Muscle of leg (tissue), 11 donors: ENCODE measurements around the gene CEP162. TPM values are rescaled to one million over a fixed set of nuclear protein-coding genes. Genes with fewer than 3 reads are reported as not detected.
"Not testable (repeated sequence)": the region's sequence is repeated elsewhere in the genome, so short reads cannot be mapped to it uniquely, and the experiment has no call there.

Source experiments
- DNase-seq: peaks from one replicate; pipeline ENCODE4 v3.0.0; 2013
- H3K27ac ChIP-seq: one replicate; pipeline ENCODE4 v1.5.1; 2013; ENCODE audit warnings: mild to moderate bottlenecking, low read length, control low read depth
- H3K27me3 ChIP-seq: one replicate; pipeline ENCODE4 v1.6.1; 2013; ENCODE audit warnings: low read length; ENCODE audit not compliant: control insufficient read depth, insufficient read depth
- H3K36me3 ChIP-seq: one replicate; pipeline ENCODE4 v1.6.1; 2013; ENCODE audit warnings: low read length; ENCODE audit not compliant: control insufficient read depth, insufficient read depth
- H3K4me1 ChIP-seq: one replicate; pipeline ENCODE4 v1.6.1; 2013; ENCODE audit warnings: low read length; ENCODE audit not compliant: control insufficient read depth, insufficient read depth
- H3K4me3 ChIP-seq: one replicate; pipeline ENCODE4 v1.5.1; 2013; ENCODE audit warnings: low read length, control low read depth
- H3K9me3 ChIP-seq: replicated peaks from 2 replicates; pipeline ENCODE4 v1.6.1; 2013; ENCODE audit warnings: low read depth, low read length; ENCODE audit not compliant: control insufficient read depth
- WGBS: methylation state at CpG from one replicate; pipeline ENCODE4 v1.1.5; 2013; ENCODE audit warnings: missing lambda C conversion rate; ENCODE audit not compliant: insufficient coverage; 5-methylcytosine and 5-hydroxymethylcytosine counted together
- polyA plus RNA-seq, 8 donors: library from polyadenylated mRNA; unstranded; fragments of 120-200 nt; gene quantifications; one replicate each; pipeline versions ENCODE4 v1.2.1 to v1.2.3, GENCODE V29; 2013; ENCODE audit warnings: inconsistent platforms in 1 of 8, low replicate concordance in 1 of 8; ENCODE audit not compliant: insufficient read length in 8 of 8, insufficient read depth in 1 of 8
- total RNA-seq: library from RNA; stranded (reverse); fragments of 120-200 nt; gene quantifications from one replicate; pipeline ENCODE4 v1.2.4, GENCODE V29; 2013

The CEP162 gene
- total and polyA plus RNA-seq, 9 donors, result 5.0 to 8.1 (median 6.9) TPM

DNA sequence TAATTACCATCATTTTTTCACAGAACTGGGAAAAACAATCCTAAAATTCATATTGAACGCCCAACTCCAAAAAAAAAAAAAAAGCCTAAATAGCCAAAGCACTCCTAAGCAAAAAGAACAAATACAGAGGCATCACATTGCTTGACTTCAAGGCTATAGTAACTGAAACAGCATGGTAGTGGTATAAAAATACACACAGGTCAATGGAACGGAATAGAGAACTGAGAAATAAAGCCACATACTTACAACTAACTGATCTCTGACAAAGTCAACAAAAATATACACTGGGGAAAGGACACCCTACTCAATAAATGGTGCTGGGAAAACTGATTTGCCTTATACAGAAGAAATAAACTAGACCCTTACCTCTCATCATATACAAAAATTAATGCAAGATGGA lies 104.3 kb downstream of the CEP162 start:
- no peaks in the 10 kb centered on the region for H3K9me3 ChIP-seq
- whole genome bisulfite sequencing, result no CpG with 5 or more reads among the region's 2 CpGs
- H3K27ac ChIP-seq, result no peak overlapping the region
- no peak overlapping the region for H3K4me3 ChIP-seq
- no peak for DNase-seq
- peaks cover 4% of the 10 kb centered on the region for H3K4me1 ChIP-seq
- no peaks in the 10 kb centered on the region for H3K27me3 ChIP-seq
- H3K36me3 ChIP-seq, result peaks cover 8% of the 10 kb centered on the region

DNA sequence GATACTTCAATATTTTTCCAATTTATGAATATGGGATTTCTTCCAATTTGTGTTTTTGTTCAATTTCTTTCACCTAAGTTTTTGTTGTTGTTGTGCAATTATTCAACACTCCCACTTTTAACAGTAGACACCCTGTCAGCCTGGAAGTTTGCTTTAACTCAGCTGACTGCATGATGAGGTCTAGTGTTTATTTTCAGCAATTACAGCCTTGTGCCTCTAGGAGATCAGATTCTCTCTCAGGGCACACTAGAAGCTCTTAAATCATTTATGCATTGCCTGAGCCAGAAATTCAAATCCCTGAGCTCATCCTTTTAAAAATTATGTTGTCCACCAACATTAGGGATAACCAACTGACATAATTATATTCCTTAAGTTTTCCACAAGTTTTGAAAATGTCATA lies 108.2 kb downstream of the CEP162 start:
- Histone ChIP-seq H3K4me1 (peaks cover 10% of the 10 kb centered on the region), H3K9me3 (no peaks in the 10 kb centered on the region), H3K36me3 (no peaks in the 10 kb centered on the region), H3K4me3 (no peak overlapping the region), H3K27me3 (no peaks in the 10 kb centered on the region), H3K27ac (peak overlapping the region; percentile 8)
- peak; percentile 27 for DNase-seq

DNA sequence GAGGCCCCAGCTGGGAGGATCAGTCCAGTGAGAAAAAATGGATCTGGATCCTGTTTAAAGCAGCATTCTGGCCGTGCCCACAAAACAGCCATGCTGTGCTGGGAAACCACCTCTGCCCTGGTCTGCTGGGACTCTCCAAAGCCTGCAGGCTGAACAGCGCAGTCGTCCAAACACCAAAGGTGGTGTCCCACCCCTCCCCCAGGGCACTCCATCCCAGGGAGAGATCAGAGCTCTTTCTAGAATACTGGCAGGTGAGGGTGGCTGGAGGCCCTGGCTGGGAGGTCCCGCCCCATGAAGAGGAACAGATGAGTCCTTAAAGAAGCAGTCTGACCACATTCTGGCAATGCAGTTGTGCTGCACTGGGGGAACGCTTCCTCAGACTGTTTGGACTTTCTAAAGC lies 109.3 kb downstream of the CEP162 start:
- Histone ChIP-seq H3K27me3 (no peaks in the 10 kb centered on the region), H3K4me3 (no peak overlapping the region), H3K9me3 (no peaks in the 10 kb centered on the region), H3K4me1 (peaks cover 10% of the 10 kb centered on the region), H3K36me3 (no peaks in the 10 kb centered on the region), H3K27ac (peak overlapping the region; percentile 35)
- 73% methylated on average over 5 of the region's 5 CpGs for WGBS
- DNase-seq, result no peak

DNA sequence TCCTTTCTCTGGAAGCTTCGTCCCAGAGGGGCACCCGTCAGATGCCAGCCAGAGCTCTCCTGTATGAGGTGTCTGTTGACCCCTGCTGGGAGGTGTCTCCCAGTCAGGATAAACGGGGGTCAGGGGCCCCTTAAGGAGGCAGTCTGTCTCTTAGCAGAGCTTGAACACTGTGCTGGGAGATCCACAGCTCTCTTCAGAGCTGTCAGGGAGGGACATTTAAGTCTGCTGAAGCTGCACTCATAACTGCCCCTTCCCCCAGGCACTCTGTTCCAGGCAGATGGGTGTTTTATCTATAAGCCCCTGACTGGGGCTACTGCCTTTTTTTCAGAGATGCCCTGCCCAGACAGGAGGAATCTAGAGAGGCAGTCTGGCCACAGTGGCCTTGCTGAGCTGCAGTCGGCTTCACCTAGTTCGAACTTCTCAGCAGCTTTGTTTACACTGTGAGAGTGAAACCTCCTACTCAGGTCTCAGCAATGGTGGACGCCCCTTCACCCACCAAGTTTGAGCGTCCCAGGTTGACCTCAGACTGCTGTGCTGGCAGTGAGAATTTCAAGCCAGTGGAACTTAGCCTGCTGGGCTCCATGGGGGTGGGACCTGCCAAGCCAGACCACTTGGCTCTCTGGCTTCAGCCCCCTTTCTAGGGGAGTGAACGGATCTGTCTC lies 112.4 kb downstream of the CEP162 start:
- H3K9me3 ChIP-seq, DNase-seq, H3K4me3 ChIP-seq, H3K27me3 ChIP-seq, H3K27ac ChIP-seq, H3K36me3 ChIP-seq: not testable (repeated sequence)
- peaks cover 10% of the 10 kb centered on the region for H3K4me1 ChIP-seq
- WGBS, result 94% methylated on average over 4 of the region's 8 CpGs

DNA sequence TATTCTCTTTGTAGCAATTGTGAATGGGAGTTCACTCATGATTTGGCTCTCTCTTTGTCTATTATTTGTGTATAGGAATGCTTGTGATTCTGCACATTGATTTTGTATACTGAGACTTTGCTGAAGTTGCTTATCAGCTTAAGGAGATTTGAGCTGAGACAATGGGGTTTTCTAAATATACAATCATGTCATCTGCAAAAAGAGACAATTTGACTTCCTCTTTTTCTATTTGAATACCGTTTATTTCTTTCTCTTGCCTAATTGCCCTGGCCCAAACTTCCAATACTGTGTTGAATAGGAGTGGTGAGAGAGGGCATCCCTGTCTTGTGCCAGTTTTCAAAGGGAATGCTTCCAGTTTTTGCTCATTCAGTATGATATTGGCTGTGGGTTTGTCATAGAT lies 116.1 kb downstream of the CEP162 start:
- DNase-seq, H3K27me3 ChIP-seq: not testable (repeated sequence)
- WGBS, result no CpG with 5 or more reads among the region's 1 CpG

DNA sequence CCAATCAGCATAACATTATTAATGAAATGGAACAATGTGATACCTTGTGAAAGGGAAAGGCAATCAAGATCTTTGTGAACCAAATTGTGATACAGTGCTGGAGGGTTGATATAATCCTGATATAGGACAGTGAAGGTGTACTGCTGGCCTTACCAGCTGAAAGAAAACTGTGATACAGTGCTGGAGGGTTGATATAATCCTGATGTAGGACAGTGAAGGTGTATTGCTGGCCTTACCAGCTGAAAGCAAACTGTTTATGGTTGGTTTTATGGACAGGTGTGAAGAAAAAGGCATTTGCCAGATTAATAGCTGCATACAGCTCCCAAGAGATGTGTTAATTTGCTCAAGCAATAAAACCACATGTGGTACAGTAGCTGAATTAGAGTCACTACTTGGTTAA lies 119.9 kb downstream of the CEP162 start:
- Histone ChIP-seq H3K4me1 (no peaks in the 10 kb centered on the region), H3K4me3 (no peak overlapping the region), H3K27ac (no peak overlapping the region), H3K36me3 (no peaks in the 10 kb centered on the region), H3K27me3 (no peaks in the 10 kb centered on the region), H3K9me3 (no peaks in the 10 kb centered on the region)
- DNase-seq, result no peak

More for the DNA sequence above, 116.1 kb downstream of the CEP162 start:
- not testable (repeated sequence) for H3K9me3 ChIP-seq, H3K27ac ChIP-seq, H3K4me3 ChIP-seq, H3K4me1 ChIP-seq, H3K36me3 ChIP-seq

DNA sequence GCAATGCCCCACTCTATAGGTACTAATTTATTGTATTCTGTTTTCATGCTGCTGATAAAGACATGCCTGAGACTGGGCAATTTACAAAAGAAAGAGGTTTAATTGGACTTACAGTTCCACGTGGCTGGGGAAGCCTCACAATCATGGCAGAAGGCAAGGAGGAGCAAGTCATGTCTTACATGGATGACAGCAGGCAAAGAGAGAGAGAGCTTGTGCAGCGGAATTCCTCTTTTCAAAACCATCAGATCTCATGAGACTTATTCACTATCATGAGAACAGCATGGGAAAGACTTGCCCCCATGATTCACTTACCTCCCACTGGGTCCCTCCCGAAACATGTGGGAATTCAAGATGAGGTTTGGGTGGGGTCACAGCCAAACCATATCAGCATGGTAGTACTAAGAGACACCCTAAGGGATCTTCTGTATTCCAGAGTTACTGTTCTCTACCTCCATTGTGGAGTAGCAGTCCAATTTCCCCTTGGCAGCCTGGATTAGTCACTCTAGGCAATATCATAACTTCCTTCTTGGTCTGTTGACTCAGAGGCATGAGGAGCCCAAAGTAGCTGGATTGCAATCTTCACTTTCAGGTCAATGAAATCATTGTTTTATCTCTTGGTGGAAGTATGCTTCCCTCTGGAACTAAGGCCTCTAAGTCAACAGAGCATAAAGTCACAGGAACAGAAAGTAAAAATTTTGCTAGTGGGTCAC lies 122.1 kb downstream of the CEP162 start:
- not testable (repeated sequence) for H3K27me3 ChIP-seq, H3K36me3 ChIP-seq, H3K4me1 ChIP-seq, H3K4me3 ChIP-seq, H3K27ac ChIP-seq, DNase-seq, H3K9me3 ChIP-seq
- no CpG with 5 or more reads among the region's 3 CpGs for WGBS

DNA sequence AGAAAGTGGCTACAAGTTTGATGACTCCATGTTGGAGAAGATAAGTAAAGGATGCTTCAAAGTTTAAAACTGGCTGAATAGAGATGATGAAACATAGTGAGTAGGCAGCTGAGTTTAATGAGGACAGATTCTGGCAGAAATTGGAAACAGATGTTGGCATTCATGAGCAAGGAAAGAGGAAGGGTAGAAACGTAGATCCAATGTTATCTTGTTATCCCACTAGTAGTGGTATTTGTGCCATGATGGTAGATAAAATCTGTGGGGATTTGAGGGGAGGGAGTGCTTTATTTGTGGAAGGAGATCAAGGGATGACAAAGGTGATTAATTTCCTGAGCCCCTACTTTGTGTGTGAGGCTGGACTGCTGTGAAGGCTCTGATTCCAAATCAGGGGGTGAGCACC lies 124.4 kb downstream of the CEP162 start:
- DNase-seq, result no peak
- H3K27ac ChIP-seq, result no peak overlapping the region
- no CpG with 5 or more reads among the region's 1 CpG for WGBS
- no peaks in the 10 kb centered on the region for H3K9me3 ChIP-seq
- no peak overlapping the region for H3K4me3 ChIP-seq
- H3K36me3 ChIP-seq, result no peaks in the 10 kb centered on the region
- no peaks in the 10 kb centered on the region for H3K4me1 ChIP-seq
- H3K27me3 ChIP-seq, result no peaks in the 10 kb centered on the region

GRCh38 chr6:84095156-84095555 lies 132.3 kb downstream of the CEP162 start:
- DNase-seq, result no peak
- Histone ChIP-seq H3K4me1 (no peaks in the 10 kb centered on the region), H3K27me3 (no peaks in the 10 kb centered on the region)

DNA sequence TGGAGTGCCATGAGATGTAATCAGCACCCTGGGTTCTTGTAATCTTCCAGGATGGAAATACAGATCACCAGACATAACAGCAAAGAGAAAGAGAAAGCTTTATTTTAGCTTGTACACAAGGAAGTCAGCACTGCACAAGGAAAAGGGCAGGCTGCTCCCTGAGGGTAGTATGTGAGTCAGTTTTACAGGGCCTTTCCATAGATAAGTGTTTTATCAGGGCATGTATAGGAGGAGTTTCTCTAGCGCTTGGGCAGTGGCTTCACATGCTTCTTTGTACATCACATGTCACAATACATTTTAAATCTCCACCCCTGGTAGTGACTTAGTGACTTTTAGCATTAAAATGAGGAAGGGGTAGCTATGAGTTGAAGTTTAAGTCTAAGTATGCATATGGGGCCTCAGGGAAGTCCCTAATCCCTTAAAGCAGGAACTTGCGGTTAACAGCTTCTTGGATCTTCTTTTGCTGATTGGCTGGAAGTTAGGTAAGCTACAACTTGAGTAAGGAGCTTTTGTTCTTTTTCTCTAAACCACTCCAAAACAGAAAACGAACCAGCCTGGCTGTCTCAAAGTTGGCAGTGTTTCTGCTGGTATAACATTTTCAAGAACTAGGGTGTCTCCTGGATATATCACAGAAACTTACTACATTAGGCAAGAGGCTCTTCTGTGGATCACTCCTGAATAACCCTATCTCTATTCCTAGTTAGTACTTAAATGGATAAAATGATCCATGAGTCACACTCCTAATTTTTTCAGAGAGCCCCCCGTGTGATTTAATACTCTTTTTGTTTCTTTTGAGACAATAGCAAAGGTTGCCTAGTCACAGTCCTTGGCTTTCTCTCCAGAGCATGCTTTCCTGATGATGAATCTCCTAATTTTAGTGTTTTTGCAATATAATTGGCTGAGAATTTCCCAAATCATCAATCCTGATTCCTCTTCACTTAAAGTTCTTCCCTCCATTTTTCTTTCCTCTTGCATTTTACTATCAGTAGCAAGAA lies 133.7 kb downstream of the CEP162 start:
- Histone ChIP-seq H3K27me3 (no peaks in the 10 kb centered on the region), H3K36me3 (no peaks in the 10 kb centered on the region), H3K27ac (no peak overlapping the region), H3K4me3 (no peak overlapping the region), H3K4me1 (no peaks in the 10 kb centered on the region), H3K9me3 (no peaks in the 10 kb centered on the region)
- no CpG with 5 or more reads among the region's 4 CpGs for WGBS
- no peak for DNase-seq

More at GRCh38 chr6:84095156-84095555, 132.3 kb downstream of the CEP162 start:
- no peak overlapping the region for H3K27ac ChIP-seq
- H3K4me3 ChIP-seq, result no peak overlapping the region
- no peaks in the 10 kb centered on the region for H3K36me3 ChIP-seq
- no peaks in the 10 kb centered on the region for H3K9me3 ChIP-seq
